Nephron (organoid): ENCODE data around the gene SNCAIP.

Experiments used
- H3K27ac Mint-ChIP-seq, 3 experiments: 2 replicates each; pipeline ENCODE4 v1.8.0; 2020; ENCODE audit warnings: mixed read lengths in 3 of 3, mild to moderate bottlenecking in 2 of 3, moderate library complexity in 1 of 3
- H3K27me3 Mint-ChIP-seq: 2 replicates; pipeline ENCODE4 v1.8.0; 2021; ENCODE audit warnings: low read depth, mild to moderate bottlenecking, moderate library complexity, mixed read lengths
- H3K36me3 Mint-ChIP-seq: 2 replicates; pipeline ENCODE4 v1.8.0; 2020; ENCODE audit warnings: low read depth, mixed read lengths
- H3K4me1 Mint-ChIP-seq: 2 replicates; pipeline ENCODE4 v1.8.0; 2020; ENCODE audit warnings: mixed read lengths
- H3K4me3 Mint-ChIP-seq, 3 experiments: 2 replicates each; pipeline ENCODE4 v1.8.0; 2020; ENCODE audit warnings: mild to moderate bottlenecking in 3 of 3, mixed read lengths in 3 of 3, moderate library complexity in 2 of 3
- H3K9me3 Mint-ChIP-seq: 2 replicates; pipeline ENCODE4 v1.8.0; 2020; ENCODE audit warnings: mixed read lengths
- TF ChIP-seq, protein P1 (sequence below), 3 experiments: fragments of 200-600 bp; sonication (generic); IDR thresholded peaks; one replicate each; pipeline ENCODE4 v1.5.0; 2021; ENCODE audit warnings: antibody characterized with exemption in 3 of 3; ENCODE audit not compliant: unreplicated experiment in 3 of 3

SNCAIP gene

GRCh38 chr5:122401976-122402725 is 90.1 kb downstream of the SNCAIP start:
- Mint-ChIP-seq H3K27me3 (no peaks in the 10 kb centered on the region), H3K4me1 (peaks cover 40% of the 10 kb centered on the region), H3K4me3 (no peak overlapping the region), H3K9me3 (no peaks in the 10 kb centered on the region), H3K27ac (peak overlapping the region; percentile 43 to 96 (median 78)), H3K36me3 (peaks cover 23% of the 10 kb centered on the region)
- TF ChIP-seq, protein P1, sequence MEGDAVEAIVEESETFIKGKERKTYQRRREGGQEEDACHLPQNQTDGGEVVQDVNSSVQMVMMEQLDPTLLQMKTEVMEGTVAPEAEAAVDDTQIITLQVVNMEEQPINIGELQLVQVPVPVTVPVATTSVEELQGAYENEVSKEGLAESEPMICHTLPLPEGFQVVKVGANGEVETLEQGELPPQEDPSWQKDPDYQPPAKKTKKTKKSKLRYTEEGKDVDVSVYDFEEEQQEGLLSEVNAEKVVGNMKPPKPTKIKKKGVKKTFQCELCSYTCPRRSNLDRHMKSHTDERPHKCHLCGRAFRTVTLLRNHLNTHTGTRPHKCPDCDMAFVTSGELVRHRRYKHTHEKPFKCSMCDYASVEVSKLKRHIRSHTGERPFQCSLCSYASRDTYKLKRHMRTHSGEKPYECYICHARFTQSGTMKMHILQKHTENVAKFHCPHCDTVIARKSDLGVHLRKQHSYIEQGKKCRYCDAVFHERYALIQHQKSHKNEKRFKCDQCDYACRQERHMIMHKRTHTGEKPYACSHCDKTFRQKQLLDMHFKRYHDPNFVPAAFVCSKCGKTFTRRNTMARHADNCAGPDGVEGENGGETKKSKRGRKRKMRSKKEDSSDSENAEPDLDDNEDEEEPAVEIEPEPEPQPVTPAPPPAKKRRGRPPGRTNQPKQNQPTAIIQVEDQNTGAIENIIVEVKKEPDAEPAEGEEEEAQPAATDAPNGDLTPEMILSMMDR (IDR thresholded peaks at IDR 0.05; ENCODE audit: unreplicated experiment in 3 of 3): no peak

DNA sequence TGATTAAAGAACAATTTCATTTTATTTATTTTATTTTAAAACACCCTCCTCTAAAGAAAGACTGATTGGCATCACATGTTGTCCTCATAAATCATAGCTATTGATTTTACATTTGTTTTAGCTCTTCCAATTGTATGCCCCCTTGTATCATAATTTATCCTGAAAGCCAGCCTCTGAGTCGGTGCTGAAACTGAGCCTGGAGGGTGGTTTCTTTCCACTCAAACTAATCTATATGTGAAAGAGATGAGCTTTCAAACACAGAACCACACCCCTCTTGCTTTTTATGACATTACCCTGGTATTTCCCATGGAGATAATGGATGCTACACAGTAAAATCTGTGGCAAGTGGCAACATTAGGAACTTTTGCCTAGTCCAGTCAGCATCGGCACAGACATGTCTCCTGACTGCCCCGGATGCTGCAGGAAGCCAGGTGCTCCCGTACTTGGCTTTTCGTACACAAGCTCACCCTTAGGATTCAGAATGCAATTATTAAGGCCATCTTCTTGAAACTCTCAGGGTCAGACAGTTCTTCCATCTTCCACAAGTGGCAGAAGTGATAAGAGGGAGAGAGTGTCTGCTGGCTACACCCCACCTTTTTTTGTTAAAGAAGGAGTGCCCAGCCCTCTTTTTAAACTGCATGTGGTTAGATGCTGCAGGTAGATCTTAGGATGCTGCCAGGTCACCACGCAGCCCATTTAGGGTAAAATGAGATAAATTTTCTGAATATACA is 91.1 kb downstream of the SNCAIP start:
- Mint-ChIP-seq H3K27me3 (no peaks in the 10 kb centered on the region), H3K9me3 (no peaks in the 10 kb centered on the region), H3K4me1 (peaks cover 38% of the 10 kb centered on the region), H3K4me3 (no peak overlapping the region), H3K27ac (peak overlapping the region; percentile 78 to 96 (median 90)), H3K36me3 (peaks cover 18% of the 10 kb centered on the region)
- TF ChIP-seq, protein P1 (IDR thresholded peaks at IDR 0.05; ENCODE audit: unreplicated experiment in 3 of 3): no peak

DNA sequence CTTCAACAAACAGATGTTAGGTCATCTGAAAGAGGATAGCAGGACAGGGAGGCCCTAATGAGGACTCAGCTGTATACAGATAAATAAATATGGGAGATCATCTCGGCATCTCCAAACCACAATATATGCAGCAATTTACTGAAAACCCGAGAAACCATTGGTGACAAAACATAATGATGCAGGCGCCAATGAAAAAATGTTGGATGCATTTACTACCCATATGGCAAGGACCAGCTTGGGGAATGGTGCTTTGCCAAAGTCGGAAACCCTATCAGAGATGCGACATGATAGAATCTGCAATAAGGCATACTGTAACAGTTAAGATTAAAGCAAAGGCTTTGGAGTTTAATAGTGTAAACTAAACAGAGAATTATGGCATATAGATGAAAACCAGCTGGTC is 92.0 kb downstream of the SNCAIP start:
- Mint-ChIP-seq H3K27me3 (no peaks in the 10 kb centered on the region), H3K36me3 (peaks cover 15% of the 10 kb centered on the region), H3K4me3 (peak overlapping the region; percentile 1 to 51 (median 18)), H3K27ac (peak overlapping the region; percentile 78 to 96 (median 90)), H3K4me1 (peaks cover 42% of the 10 kb centered on the region), H3K9me3 (no peaks in the 10 kb centered on the region)
- TF ChIP-seq, protein P1 (IDR thresholded peaks at IDR 0.05; ENCODE audit: unreplicated experiment in 3 of 3): no peak

DNA sequence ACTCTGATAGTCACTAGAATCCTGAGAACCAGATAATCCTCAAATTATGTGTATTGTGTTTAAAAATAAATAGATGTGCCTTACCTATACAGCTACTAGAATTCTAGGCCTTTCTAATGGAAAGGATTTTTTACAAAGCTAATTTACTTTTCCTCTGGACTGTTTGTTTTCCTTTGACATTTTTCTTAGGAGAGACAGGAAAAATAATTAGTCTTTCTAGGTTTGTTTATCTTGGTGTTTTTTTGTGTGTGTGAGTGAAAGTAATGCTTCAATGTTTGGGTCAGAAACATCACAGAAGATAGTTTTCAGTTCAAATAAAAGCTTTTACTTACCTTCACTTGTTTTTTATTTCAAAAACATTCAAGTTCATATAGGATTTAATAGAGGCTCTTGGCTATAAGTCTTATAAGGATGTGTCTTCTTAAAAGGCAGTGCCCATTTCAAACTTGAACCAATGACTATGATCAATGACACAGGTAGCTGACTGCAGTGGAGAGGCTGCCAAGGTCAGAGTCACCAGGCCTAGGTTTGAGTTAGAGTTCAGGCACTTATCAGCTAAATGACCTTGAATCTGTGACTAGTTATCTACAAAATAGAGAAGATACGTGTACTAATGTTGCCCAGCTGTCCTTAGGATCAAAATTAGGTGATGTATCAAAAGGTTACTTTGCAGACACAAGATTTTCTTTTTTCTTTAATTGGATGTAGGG is 92.8 kb downstream of the SNCAIP start:
- Mint-ChIP-seq H3K27ac (peak overlapping the region; percentile 78 to 96 (median 90)), H3K4me3 (no peak overlapping the region), H3K4me1 (peaks cover 42% of the 10 kb centered on the region), H3K9me3 (no peaks in the 10 kb centered on the region), H3K27me3 (no peaks in the 10 kb centered on the region), H3K36me3 (peaks cover 15% of the 10 kb centered on the region)
- TF ChIP-seq, protein P1 (IDR thresholded peaks at IDR 0.05; ENCODE audit: unreplicated experiment in 3 of 3): no peak

DNA sequence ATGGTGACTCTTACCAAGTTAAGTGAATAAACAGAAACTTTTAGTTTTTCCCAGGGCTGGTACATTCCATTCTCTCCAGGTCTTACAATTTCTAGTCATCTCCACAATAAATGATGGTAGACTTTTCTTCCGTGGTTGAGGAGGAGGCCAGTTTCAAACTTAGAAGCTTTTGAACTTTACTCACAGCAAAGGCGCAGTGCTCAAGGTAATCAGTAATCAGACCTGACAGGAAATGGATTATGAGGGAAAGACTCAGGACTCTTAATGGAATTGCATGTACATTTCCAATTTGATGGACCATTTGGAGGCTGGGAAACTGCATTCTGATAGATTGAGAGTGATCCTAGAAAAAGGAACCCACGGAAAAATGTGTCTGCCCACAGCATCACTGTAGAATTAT is 93.7 kb downstream of the SNCAIP start:
- TF ChIP-seq, protein P1 (IDR thresholded peaks at IDR 0.05; ENCODE audit: unreplicated experiment in 3 of 3): no peak
- Mint-ChIP-seq H3K9me3 (no peaks in the 10 kb centered on the region), H3K36me3 (peaks cover 14% of the 10 kb centered on the region), H3K4me3 (no peak overlapping the region), H3K27ac (peak overlapping the region in 2 of 3 experiments; percentile 78 to 89), H3K27me3 (no peaks in the 10 kb centered on the region), H3K4me1 (peaks cover 36% of the 10 kb centered on the region)
